GM10248 (cell line): ENCODE data around the gene ARHGAP15.

Experiments
- CTCF ChIA-PET: fragments of 300-600 bp; sonication (Branson Sonifier 250); formaldehyde crosslinking; extraction: SDS; loops from one replicate; lab custom pipeline; 2021; ENCODE audit warnings: antibody characterized with exemption; lab: Yijun Ruan, JAX
- POLR2A ChIA-PET: fragments of 350-650 bp; sonication (Branson Sonifier 250); formaldehyde crosslinking; extraction: SDS; loops from one replicate; lab custom pipeline; 2020; ENCODE audit warnings: antibody characterized with exemption; lab: Yijun Ruan, JAX
- DNase-seq: peaks from one replicate; pipeline ENCODE4 v3.0.0; 2012; ENCODE audit errors: extremely low spot score
- CTCF ChIP-seq: IDR thresholded peaks from 2 replicates; pipeline ENCODE4 v1.5.1; 2012; ENCODE audit warnings: mild to moderate bottlenecking, low read depth; ENCODE audit errors: extremely low read depth, missing control alignments, control extremely low read depth

Gene ARHGAP15

GRCh38 chr2:143469323-143469722 lies 340.1 kb downstream of the ARHGAP15 start:
- no peak for TF ChIP-seq CTCF
- CTCF ChIA-PET, result no interaction called here
- DNase-seq, result no peak
- POLR2A ChIA-PET, result no interaction called here

- CTCF ChIA-PET, result interaction anchor here (1.8 kb wide), 1 partner anchor 8 kb away, joined by 6 read pairs; no protein-coding TSS in a partner anchor
- POLR2A ChIA-PET, result no interaction called here
- no peak for TF ChIP-seq CTCF
Observed at GRCh38 chr2:143471550-143471949, 342.3 kb downstream of the ARHGAP15 start.

GRCh38 chr2:143473216-143473615 lies 344.0 kb downstream of the ARHGAP15 start:
- ChIA-PET POLR2A (no interaction called here), CTCF (interaction anchor here (0.8 to 1.8 kb wide), 3 partner anchors 10 to 15 kb away, joined by 3 to 6 read pairs (median 4); no protein-coding TSS in a partner anchor)
- no peak for DNase-seq
- TF ChIP-seq CTCF, result no peak

More at GRCh38 chr2:143471550-143471949, 342.3 kb downstream of the ARHGAP15 start:
- DNase-seq, result no peak

GRCh38 chr2:143473820-143474219 lies 344.6 kb downstream of the ARHGAP15 start:
- DNase-seq, result no peak
- ChIA-PET CTCF (no interaction called here), POLR2A (no interaction called here)
- TF ChIP-seq CTCF, result no peak

GRCh38 chr2:143474586-143474985 lies 345.4 kb downstream of the ARHGAP15 start:
- no peak for DNase-seq
- POLR2A ChIA-PET, result no interaction called here
- no peak for TF ChIP-seq CTCF
- CTCF ChIA-PET, result interaction anchor here (0.6 to 1.5 kb wide), 3 partner anchors 13 to 25 kb away, joined by 3 to 5 read pairs (median 3); no protein-coding TSS in a partner anchor

GRCh38 chr2:143475041-143475776 lies 346.0 kb downstream of the ARHGAP15 start:
- no peak for TF ChIP-seq CTCF
- POLR2A ChIA-PET, result no interaction called here
- DNase-seq, result no peak
- CTCF ChIA-PET, result interaction anchor here (0.6 to 1.5 kb wide), 3 partner anchors 13 to 24 kb away, joined by 3 to 5 read pairs (median 3); no protein-coding TSS in a partner anchor
